SKM-1 treated with dmso at 0.1 percent for 144 hours (cell line): ENCODE results near the gene ADM5.
A peak's percentile ranks its signal among the peaks of the same experiment; 100 is the strongest.

Experiments
- DNase-seq: peaks from one replicate; lab custom pipeline; 2025; ENCODE audit not compliant: unreplicated experiment; lab: John Stamatoyannopoulos, UW

Gene ADM5

DNA sequence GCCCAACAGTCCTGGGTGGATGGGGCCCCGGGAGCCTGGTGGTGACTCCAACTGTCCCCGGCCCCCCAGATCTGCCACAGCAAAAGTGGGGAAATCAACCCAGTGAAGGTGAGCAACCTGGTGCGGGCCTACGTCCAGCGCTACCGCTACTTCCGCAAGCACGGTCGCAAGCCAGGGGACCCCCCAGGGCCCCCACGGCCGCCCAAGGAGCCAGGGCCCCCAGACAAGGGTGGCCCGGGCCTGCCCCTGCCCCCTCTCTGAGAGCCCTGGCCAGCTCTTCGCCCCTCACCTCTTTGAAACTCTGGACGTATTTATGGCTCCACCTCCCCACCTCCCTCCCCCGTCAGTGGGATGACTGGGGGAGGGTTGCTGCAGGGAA, 31.3 kb upstream of the ADM5 start:
- no peak for DNase-seq

DNA sequence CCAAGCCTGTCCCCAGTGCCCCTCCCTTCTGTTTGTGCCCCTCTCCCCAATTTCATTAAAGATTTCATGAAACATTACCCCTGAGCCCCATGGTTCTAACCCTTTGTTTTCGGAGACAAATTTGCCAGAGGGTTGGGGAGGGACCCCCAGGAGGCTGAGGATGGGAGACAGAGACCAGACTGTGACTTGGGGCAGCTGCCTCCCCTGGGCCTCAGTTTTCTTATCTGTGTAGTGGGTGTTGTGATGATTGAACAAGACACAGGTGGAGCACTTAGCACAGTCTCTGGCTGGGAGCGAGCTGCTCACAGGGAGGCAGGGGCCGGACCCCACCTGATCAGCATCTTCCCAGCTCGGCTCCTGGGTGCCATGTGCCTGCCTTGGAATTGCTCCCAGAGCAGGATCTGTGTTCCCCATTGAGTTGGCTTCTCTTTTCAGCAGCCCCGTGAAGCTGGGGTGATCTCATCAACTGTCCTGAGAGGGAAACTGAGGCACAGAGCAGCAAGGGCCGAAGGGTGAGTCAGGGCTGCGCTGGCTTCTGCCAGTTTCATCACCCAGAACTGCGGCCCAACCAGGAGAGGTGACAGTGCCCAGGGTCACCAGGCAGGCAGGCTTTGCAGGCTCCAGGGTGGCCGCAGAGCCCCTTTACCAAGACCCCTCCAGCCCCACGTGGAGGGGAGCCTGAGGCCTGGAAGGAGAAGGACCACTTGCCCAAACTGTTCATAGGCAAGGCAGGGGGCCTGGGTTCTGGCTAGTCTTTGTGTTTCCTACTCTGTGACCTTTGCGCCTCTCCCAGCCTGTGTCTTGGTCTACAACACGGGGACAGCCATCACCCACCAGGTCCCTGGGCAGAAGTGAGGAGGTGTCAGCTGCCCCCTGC, 30.6 kb upstream of the ADM5 start:
- DNase-seq = no peak

DNA sequence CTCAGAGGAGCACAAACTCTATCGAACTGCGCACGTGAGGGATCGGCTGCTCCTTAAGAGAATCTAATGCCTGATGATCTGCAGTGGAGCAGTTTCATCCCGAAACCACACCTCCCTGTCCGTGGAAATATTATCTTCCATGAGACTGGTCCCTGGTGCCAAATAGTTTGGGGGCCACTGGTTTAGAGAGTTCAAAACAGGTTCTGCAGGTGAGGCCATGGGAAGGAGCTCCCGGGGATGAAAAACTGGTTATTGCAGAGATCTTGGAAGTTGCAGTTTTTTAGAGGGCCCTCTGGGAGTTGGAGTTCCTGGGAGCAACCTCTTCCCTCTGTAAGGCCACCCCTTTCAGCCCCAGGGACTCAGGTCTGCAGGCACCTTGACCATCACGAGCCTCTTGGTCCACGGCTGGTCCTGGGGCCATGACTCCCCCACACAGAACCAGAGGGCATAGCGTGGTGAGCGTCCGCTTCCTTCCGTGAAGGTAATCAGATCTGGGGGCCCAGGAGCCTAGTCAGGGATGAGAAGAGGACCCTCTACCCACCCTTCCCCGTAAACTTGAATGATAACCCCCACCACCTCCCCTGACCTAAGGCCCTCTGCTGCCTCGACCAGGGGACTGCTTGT, 28.9 kb upstream of the ADM5 start:
- DNase-seq = no peak

DNA sequence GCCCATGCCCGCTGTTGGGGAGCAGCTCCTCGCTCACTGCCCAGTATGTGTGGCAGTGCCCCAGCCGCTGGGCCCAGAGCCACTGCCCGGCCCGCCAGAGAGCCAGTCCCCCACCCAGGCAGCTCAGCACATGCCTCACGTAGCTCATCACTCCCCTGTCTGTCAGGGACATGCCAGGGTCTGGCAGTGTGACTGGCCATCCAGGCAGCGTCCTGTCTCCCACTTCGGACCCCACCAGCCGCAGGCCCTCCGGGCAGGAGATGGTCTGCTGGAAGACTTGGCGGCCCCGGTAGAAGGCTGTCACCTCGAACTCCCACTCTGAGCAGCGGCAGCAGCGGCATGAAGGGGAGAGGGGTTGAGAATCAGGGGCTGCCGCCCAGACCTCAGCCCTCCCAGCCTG, 27.4 kb upstream of the ADM5 start:
- DNase-seq = no peak

DNA sequence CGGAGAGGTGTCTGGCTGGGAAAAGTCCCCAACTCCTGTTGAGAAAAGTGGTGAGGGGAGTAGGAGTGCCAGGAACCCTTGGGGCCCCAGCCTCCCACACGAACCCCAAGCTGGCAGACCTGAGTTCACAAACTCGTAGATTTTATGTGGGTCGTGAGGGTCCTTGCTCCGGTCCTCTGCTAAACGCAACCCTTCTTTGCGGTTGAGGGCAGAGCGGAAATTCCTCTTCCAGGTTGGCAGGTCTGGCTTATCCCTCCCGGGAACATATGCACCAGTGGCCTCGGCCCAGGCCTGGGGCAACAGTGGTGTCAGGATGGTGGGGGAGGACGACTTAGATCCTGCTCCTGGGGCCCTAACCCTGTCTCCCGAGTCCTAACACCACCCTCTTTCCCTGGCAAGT, 26.2 kb upstream of the ADM5 start:
- no peak for DNase-seq

GRCh38 chr19:49664171-49665035, 25.0 kb upstream of the ADM5 start:
- DNase-seq = peak; percentile 25

DNA sequence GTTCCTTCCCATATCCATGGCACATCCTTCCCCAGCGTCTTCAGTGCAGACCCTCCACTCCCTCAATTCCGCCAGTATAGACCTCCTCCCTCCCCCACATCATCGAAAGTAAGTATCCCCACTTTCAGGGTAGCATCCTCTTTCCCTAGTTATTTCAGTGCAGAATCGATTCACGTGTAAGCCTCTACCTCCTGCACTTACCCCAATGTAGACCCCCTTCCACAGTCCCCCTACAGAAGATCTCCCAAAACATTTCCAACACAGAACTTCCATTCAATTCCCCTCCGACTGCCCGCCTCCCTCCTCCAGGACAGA, 24.4 kb upstream of the ADM5 start:
- no peak for DNase-seq

DNA sequence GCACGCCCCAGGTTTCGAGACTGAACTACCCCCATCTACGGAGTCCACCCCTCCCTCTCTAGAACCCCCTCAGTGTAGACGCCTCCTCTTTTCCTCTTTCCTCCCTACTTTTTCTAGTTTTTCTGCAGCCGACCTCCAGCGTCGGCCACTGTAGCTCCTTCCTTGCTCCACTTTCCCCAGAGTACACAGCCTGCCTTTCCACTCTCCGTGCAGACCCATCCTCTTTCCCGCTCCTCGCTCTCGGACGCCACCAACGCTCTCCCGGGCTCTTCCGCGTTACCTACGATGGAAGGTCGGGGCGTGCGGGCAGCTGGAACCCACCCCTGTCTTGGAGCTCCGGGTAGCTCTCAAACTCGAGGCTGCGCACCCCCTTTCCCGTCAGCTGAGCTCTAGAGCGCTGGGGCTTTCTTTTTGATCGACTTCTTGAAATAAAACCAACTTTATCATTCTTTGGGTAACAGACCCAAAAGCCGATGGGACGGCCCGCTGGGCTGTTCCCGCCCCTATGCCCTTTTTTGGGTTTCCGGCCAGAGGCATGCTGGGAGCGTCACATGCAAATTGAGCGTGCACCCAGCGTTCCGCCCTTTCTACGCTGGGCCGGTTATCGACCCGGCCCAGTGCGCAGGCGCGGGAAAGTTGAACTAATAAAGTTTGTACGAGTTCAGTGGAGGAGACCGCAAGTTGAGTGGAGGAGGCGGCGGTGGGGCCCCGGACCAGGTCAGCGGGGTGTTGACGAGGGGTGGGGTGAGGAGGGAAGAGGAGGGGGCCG, 23.9 kb upstream of the ADM5 start, which contains the start of the genes BCL2L12 and IRF3:
Gene BCL2L12 (plus strand): TSS at position 583 of the 769 bp plus-strand sequence. CDS start 760 bp downstream, outside the sequence.
Gene IRF3 (minus strand): TSS at position 507 of the 769 bp plus-strand sequence. CDS start 1,019 bp downstream, outside the sequence.
- DNase-seq = peak; percentile 67

- no peak for DNase-seq
Observed at GRCh38 chr19:49666120-49666444, 23.3 kb upstream of the ADM5 start.

DNA sequence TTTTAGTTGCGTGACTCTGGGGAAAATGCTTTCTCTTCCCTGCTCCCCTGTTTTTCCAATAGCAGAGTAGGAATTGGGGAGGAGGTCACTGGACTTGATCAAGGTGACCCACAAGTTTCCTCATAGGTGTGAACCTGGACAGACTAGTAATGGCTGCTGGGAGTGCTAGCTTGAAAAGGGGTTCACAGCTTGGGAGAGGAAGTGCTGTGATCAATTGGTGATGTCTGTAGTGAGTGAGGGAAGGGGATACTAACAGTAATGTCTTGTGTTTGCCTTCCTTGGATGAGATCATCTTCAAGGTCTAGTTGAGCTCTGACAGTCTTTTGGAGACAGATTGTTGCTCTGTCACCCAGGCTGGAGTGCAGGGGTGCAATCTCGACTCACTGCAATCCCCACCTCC, 21.9 kb upstream of the ADM5 start:
- DNase-seq = no peak

DNA sequence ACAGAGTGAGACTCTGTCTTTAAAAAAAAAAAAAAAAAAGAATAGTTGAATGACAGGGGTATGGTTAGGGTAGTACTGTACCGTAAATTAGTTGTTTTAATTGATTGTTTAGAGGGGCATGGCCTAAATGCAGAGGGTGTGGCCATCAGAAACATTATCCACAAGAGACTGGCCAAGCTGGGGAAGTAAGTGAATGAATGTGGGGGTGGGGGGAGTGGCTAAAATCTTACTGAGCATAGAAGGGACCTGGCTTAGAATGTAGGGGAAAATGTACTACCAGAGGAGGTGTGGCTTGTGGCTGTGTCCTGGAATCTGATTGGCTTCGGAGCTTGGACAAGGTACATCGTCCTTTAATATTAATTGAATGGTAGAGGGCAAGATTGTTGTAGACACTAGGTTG, 19.9 kb upstream of the ADM5 start:
- DNase-seq = no peak

DNA sequence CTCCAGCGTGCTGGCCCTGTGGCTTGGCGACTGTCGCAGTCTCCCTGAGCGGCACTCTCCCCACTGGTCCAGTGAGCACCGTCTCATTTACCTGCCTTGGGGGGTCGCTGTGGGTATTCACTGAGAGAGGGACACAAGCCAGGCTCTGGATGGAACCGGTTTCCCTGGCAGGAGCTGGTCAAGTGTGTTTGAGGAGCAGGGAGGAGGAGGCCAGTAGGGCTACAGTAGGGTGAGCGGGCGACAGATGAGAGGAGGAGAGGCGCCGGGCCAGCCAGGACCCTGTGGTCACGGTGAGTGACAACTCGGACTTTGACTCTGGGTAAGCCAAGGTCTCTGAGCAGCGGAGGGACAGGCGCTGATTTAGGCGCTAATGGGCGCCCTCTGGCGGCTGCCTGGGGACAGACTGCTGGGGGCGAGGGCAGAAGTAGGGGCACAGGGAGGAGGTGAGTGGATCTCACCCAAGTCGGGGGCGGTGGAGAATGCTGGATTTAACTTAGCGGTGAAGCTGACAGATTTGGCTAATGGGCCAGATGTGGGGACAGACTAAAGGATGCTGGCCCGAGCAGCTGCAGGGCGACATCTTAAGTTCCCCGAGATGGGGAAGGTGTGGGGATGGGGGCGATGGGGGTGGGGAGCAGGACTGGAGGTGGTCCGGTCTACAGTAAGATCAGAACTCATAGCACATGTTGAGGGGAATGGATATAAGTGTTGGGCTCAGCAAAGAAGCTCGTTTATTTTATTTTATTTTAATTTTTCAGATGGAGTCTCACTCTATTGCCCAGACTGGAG, 17.1 kb upstream of the ADM5 start:
- DNase-seq = peak; percentile 12

GRCh38 chr19:49676136-49676783, 13.1 kb upstream of the ADM5 start:
- DNase-seq = peak; percentile 30

DNA sequence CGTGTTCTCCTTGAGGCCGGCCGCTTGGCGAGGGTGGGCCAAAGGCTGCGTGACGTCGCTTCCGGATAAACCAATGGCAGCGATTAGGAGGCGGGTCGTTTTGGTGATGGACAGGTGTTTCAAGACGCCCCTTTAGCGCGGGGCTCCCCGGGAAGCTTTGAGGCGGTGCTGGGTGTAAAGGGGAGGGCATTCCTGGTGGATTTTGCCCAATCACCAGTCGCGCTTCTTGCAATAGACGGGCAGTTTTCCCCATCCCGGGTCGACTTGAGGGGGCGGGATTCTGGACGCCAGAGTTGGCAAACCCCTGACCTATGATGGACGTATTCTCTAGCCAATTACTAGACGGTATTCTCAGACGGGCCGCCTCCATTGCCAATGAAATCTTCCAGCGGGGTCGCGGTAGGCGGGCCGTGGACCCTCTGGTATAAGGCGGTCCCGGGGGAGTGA, 12.6 kb upstream of the ADM5 start:
- DNase-seq = peak; percentile 97

- no peak for DNase-seq
Observed at GRCh38 chr19:49677231-49677900, 12.0 kb upstream of the ADM5 start, which contains the start of gene PRMT1. TSS of gene PRMT1 (plus strand) at chr19:49677271. CDS start at chr19:49677281, 10 bp downstream.

GRCh38 chr19:49677901-49678674, 11.3 kb upstream of the ADM5 start:
- peak; percentile 11 for DNase-seq

GRCh38 chr19:49678985-49679770, 10.2 kb upstream of the ADM5 start:
- no peak for DNase-seq
